CD8-positive, alpha-beta memory T cell (primary cell): ENCODE results near the gene STPG4. TPM values are rescaled to one million over a fixed set of nuclear protein-coding genes. Genes with fewer than 3 reads are reported as not detected.
A peak's percentile ranks its signal among the peaks of the same experiment; 100 is the strongest.

Source experiments
- CTCF ChIA-PET: fragments of 350-600 bp; sonication (Branson Sonifier 250); formaldehyde crosslinking; loops from one replicate; lab custom pipeline; 2021; ENCODE audit warnings: antibody characterized with exemption; lab: Charles Lee
- POLR2A ChIA-PET: fragments of 350-600 bp; sonication (Branson Sonifier 250); formaldehyde crosslinking; loops from one replicate; lab custom pipeline; 2021; ENCODE audit warnings: antibody characterized with exemption; lab: Charles Lee
- DNase-seq, 5 donors: peaks; one replicate each; pipeline versions ENCODE4 v3.0.0 to v3.0.0-alpha.2; 2020 to 2022; ENCODE audit warnings: mixed read lengths in 1 of 5
- H3K27ac ChIP-seq: one replicate; pipeline ENCODE4 v1.7.0; 2013; ENCODE audit warnings: low read depth, mild to moderate bottlenecking, low read length, moderate library complexity
- H3K27me3 ChIP-seq: 2 replicates; pipeline ENCODE4 v1.7.0; 2013; ENCODE audit warnings: low read length, mild to moderate bottlenecking; ENCODE audit not compliant: insufficient read depth, poor library complexity, severe bottlenecking
- H3K36me3 ChIP-seq: 2 replicates; pipeline ENCODE4 v1.7.0; 2013; ENCODE audit warnings: mild to moderate bottlenecking, low read length, moderate library complexity; ENCODE audit not compliant: insufficient read depth
- H3K4me1 ChIP-seq: 2 replicates; pipeline ENCODE4 v1.7.0; 2013; ENCODE audit warnings: mild to moderate bottlenecking, low read length, moderate library complexity; ENCODE audit not compliant: insufficient read depth
- H3K4me3 ChIP-seq: 2 replicates; pipeline ENCODE4 v1.7.0; 2013; ENCODE audit warnings: mild to moderate bottlenecking, low read length
- H3K9me3 ChIP-seq: 2 replicates; pipeline ENCODE4 v1.7.0; 2013; ENCODE audit warnings: mild to moderate bottlenecking, low read length
- H3K27ac Mint-ChIP-seq, 8 donors: one replicate each; pipeline ENCODE4 v1.8.0; 2020 to 2021; ENCODE audit warnings: mixed read lengths in 8 of 8, mild to moderate bottlenecking in 6 of 8, inconsistent platforms in 3 of 8, moderate library complexity in 3 of 8
- H3K27me3 Mint-ChIP-seq, 2 donors: one replicate each; pipeline ENCODE4 v1.8.0; 2020 to 2021; ENCODE audit warnings: mixed read lengths in 2 of 2, mild to moderate bottlenecking in 1 of 2, moderate library complexity in 1 of 2
- H3K36me3 Mint-ChIP-seq, 3 donors: one replicate each; pipeline ENCODE4 v1.8.0; 2020 to 2021; ENCODE audit warnings: mixed read lengths in 3 of 3, inconsistent platforms in 1 of 3, mild to moderate bottlenecking in 1 of 3
- H3K4me1 Mint-ChIP-seq, 3 donors: one replicate each; pipeline ENCODE4 v1.8.0; 2020 to 2021; ENCODE audit warnings: mixed read lengths in 3 of 3, inconsistent platforms in 1 of 3, mild to moderate bottlenecking in 1 of 3
- H3K4me3 Mint-ChIP-seq, 7 donors: one replicate each; pipeline ENCODE4 v1.8.0; 2020 to 2021; ENCODE audit warnings: mixed read lengths in 7 of 7, mild to moderate bottlenecking in 6 of 7, moderate library complexity in 4 of 7, inconsistent platforms in 2 of 7
- H3K9me3 Mint-ChIP-seq, 5 donors: one replicate each; pipeline ENCODE4 v1.8.0; 2020 to 2022; ENCODE audit warnings: mixed read lengths in 5 of 5, mild to moderate bottlenecking in 3 of 5, moderate library complexity in 2 of 5, inconsistent platforms in 1 of 5
- polyA plus RNA-seq: library from polyadenylated mRNA; unstranded; fragments of 300-500 nt; fragmentation: Illumina TruSeq; gene quantifications from one replicate; pipeline ENCODE4 v1.2.3, GENCODE V29; 2021
- total RNA-seq, 2 experiments: library from RNA; stranded (reverse); gene quantifications; one replicate each; pipeline ENCODE4 v1.2.3, GENCODE V29; 2021

The STPG4 gene
- total and polyA plus RNA-seq, 3 experiments from 2014 or later: not detected

GRCh38 chr2:47083485-47083884 is 71.6 kb downstream of the STPG4 start:
- Histone ChIP-seq H3K27me3 (no peaks in the 10 kb centered on the region), H3K27ac (no peak overlapping the region), H3K36me3 (no peaks in the 10 kb centered on the region), H3K9me3 (no peaks in the 10 kb centered on the region), H3K4me3 (no peak overlapping the region), H3K4me1 (no peaks in the 10 kb centered on the region)
- no peak overlapping the region for H3K4me3 Mint-ChIP-seq
- no peak for DNase-seq
- H3K4me1 Mint-ChIP-seq: peaks cover 0 to 5% (median 4%) of the 10 kb centered on the region in 3 donors
- no peaks in the 10 kb centered on the region for H3K36me3 Mint-ChIP-seq
- POLR2A ChIA-PET: no interaction called here
- peak overlapping the region in 1 of 8 donors; percentile 24 for H3K27ac Mint-ChIP-seq
- CTCF ChIA-PET: no interaction called here
- no peaks in the 10 kb centered on the region for H3K9me3 Mint-ChIP-seq
- H3K27me3 Mint-ChIP-seq: peaks cover 0 to 5% of the 10 kb centered on the region in 2 donors

GRCh38 chr2:47083005-47083404 is 72.1 kb downstream of the STPG4 start:
- H3K4me3 ChIP-seq: no peak overlapping the region
- Mint-ChIP-seq H3K4me3 (no peak overlapping the region), H3K27me3 (peaks cover 0 to 5% of the 10 kb centered on the region in 2 donors), H3K36me3 (no peaks in the 10 kb centered on the region), H3K27ac (peak overlapping the region in 1 of 8 donors; percentile 24), H3K9me3 (no peaks in the 10 kb centered on the region), H3K4me1 (peaks cover 0 to 5% (median 4%) of the 10 kb centered on the region in 3 donors)
- H3K27me3 ChIP-seq: no peaks in the 10 kb centered on the region
- CTCF ChIA-PET: no interaction called here
- no peaks in the 10 kb centered on the region for H3K9me3 ChIP-seq
- no peaks in the 10 kb centered on the region for H3K36me3 ChIP-seq
- no peak overlapping the region for H3K27ac ChIP-seq
- no peaks in the 10 kb centered on the region for H3K4me1 ChIP-seq
- no peak for DNase-seq
- POLR2A ChIA-PET: no interaction called here

- no peaks in the 10 kb centered on the region for H3K36me3 Mint-ChIP-seq
- CTCF ChIA-PET: no interaction called here
- no peak overlapping the region for H3K4me3 Mint-ChIP-seq
- POLR2A ChIA-PET: no interaction called here
- peaks cover 0 to 5% (median 4%) of the 10 kb centered on the region in 3 donors for H3K4me1 Mint-ChIP-seq
- H3K27ac Mint-ChIP-seq: no peak overlapping the region
- H3K4me1 ChIP-seq: no peaks in the 10 kb centered on the region
- no peak overlapping the region for H3K4me3 ChIP-seq
- H3K27ac ChIP-seq: no peak overlapping the region
- peaks cover 0 to under 1% of the 10 kb centered on the region in 2 donors for H3K27me3 Mint-ChIP-seq
- H3K27me3 ChIP-seq: no peaks in the 10 kb centered on the region
- H3K36me3 ChIP-seq: no peaks in the 10 kb centered on the region
- H3K9me3 ChIP-seq: no peaks in the 10 kb centered on the region
- DNase-seq: no peak
- H3K9me3 Mint-ChIP-seq: no peaks in the 10 kb centered on the region
Observed at GRCh38 chr2:47080888-47081301, 74.2 kb downstream of the STPG4 start.

GRCh38 chr2:47079515-47080412 is 75.3 kb downstream of the STPG4 start:
- no peak overlapping the region for H3K27ac ChIP-seq
- H3K27me3 Mint-ChIP-seq: no peaks in the 10 kb centered on the region
- POLR2A ChIA-PET: no interaction called here
- no peaks in the 10 kb centered on the region for H3K36me3 ChIP-seq
- no peaks in the 10 kb centered on the region for H3K4me1 ChIP-seq
- no peaks in the 10 kb centered on the region for H3K27me3 ChIP-seq
- no peak for DNase-seq
- no peak overlapping the region for H3K4me3 Mint-ChIP-seq
- no peaks in the 10 kb centered on the region for H3K9me3 ChIP-seq
- H3K27ac Mint-ChIP-seq: peak overlapping the region in 1 of 8 donors; percentile 50
- CTCF ChIA-PET: no interaction called here
- no peak overlapping the region for H3K4me3 ChIP-seq
- H3K9me3 Mint-ChIP-seq: no peaks in the 10 kb centered on the region
- peaks cover 0 to 5% (median 4%) of the 10 kb centered on the region in 3 donors for H3K4me1 Mint-ChIP-seq
- peaks cover 0 to 7% (median 0%) of the 10 kb centered on the region in 3 donors for H3K36me3 Mint-ChIP-seq

- Mint-ChIP-seq H3K27ac (peak overlapping the region in 2 of 8 donors; percentile 40 to 51), H3K4me1 (peaks cover 0 to 5% (median 4%) of the 10 kb centered on the region in 3 donors), H3K9me3 (no peaks in the 10 kb centered on the region), H3K36me3 (peaks cover 0 to 16% (median 0%) of the 10 kb centered on the region in 3 donors), H3K4me3 (no peak overlapping the region), H3K27me3 (no peaks in the 10 kb centered on the region)
- DNase-seq: no peak
- Histone ChIP-seq H3K4me1 (no peaks in the 10 kb centered on the region), H3K27ac (no peak overlapping the region), H3K27me3 (no peaks in the 10 kb centered on the region), H3K36me3 (no peaks in the 10 kb centered on the region), H3K9me3 (no peaks in the 10 kb centered on the region), H3K4me3 (no peak overlapping the region)
- ChIA-PET CTCF (no interaction called here), POLR2A (no interaction called here)
Observed at GRCh38 chr2:47078541-47079482, 76.3 kb downstream of the STPG4 start.

- Histone ChIP-seq H3K27me3 (no peaks in the 10 kb centered on the region), H3K27ac (no peak overlapping the region), H3K4me1 (no peaks in the 10 kb centered on the region), H3K4me3 (no peak overlapping the region), H3K36me3 (no peaks in the 10 kb centered on the region), H3K9me3 (no peaks in the 10 kb centered on the region)
- Mint-ChIP-seq H3K36me3 (peaks cover 0 to 29% (median 6%) of the 10 kb centered on the region in 3 donors), H3K4me3 (no peak overlapping the region), H3K27me3 (no peaks in the 10 kb centered on the region), H3K27ac (peak overlapping the region in 3 of 8 donors; percentile 2 to 58 (median 54)), H3K4me1 (peaks cover 0 to 8% (median 8%) of the 10 kb centered on the region in 3 donors), H3K9me3 (no peaks in the 10 kb centered on the region)
- ChIA-PET POLR2A (no interaction called here), CTCF (no interaction called here)
- DNase-seq: no peak
Observed at GRCh38 chr2:47077442-47078117, 77.5 kb downstream of the STPG4 start.

- Mint-ChIP-seq H3K27ac (peak overlapping the region in 4 of 8 donors; percentile 24 to 41 (median 26)), H3K9me3 (no peaks in the 10 kb centered on the region), H3K4me1 (peaks cover 0 to 10% (median 10%) of the 10 kb centered on the region in 3 donors), H3K27me3 (no peaks in the 10 kb centered on the region), H3K36me3 (peaks cover 0 to 34% (median 6%) of the 10 kb centered on the region in 3 donors), H3K4me3 (no peak overlapping the region)
- Histone ChIP-seq H3K4me3 (no peak overlapping the region), H3K9me3 (no peaks in the 10 kb centered on the region), H3K27ac (no peak overlapping the region), H3K36me3 (no peaks in the 10 kb centered on the region), H3K4me1 (peaks cover under 1% of the 10 kb centered on the region), H3K27me3 (no peaks in the 10 kb centered on the region)
- ChIA-PET CTCF (interaction anchor here (1.2 kb wide), 1 partner anchor 9 kb away, joined by 3 read pairs; no protein-coding TSS in a partner anchor), POLR2A (no interaction called here)
- DNase-seq: no peak
Observed at GRCh38 chr2:47076586-47077441, 78.3 kb downstream of the STPG4 start.
